SK-N-SH treated with all-trans-retinoic acid at 6 μM for 48 hours (cell line): ENCODE results near the gene AHI1.

ENCODE experiments used
- ESRRG ChIP-seq: fragments of 250-450 bp; sonication (Bioruptor Pico); IDR thresholded peaks from 2 replicates; pipeline ENCODE4 v1.6.1; 2021; ENCODE audit warnings: mild to moderate bottlenecking
- OSR1 ChIP-seq: fragments of 250-450 bp; sonication (Bioruptor Pico); IDR thresholded peaks from 2 replicates; pipeline ENCODE4 v1.8.0; 2022; ENCODE audit warnings: moderate library complexity, mild to moderate bottlenecking, inconsistent platforms
- PPARA ChIP-seq: fragments of 250-450 bp; sonication (Bioruptor Pico); IDR thresholded peaks from 2 replicates; pipeline ENCODE4 v1.5.0; 2020; ENCODE audit warnings: mild to moderate bottlenecking, borderline replicate concordance
- RARB ChIP-seq: fragments of 250-450 bp; sonication (Bioruptor Pico); IDR thresholded peaks from 2 replicates; pipeline ENCODE4 v1.8.0; 2021; ENCODE audit warnings: mild to moderate bottlenecking, moderate library complexity
- ZC3H10 ChIP-seq: fragments of 250-450 bp; sonication (Bioruptor Pico); IDR thresholded peaks from 2 replicates; pipeline ENCODE4 v1.5.1; 2021; ENCODE audit warnings: mild to moderate bottlenecking, moderate library complexity
- ZFP3 ChIP-seq: fragments of 250-450 bp; sonication (Bioruptor Pico); IDR thresholded peaks from 2 replicates; pipeline ENCODE4 v1.5.0; 2020; ENCODE audit warnings: mild to moderate bottlenecking, moderate library complexity
- ZFP30 ChIP-seq: fragments of 450-650 bp; formaldehyde crosslinking; IDR thresholded peaks from 2 replicates; pipeline ENCODE4 v1.5.0; 2022; ENCODE audit warnings: mild to moderate bottlenecking, moderate library complexity
- ZNF70 ChIP-seq: fragments of 450-650 bp; formaldehyde crosslinking; IDR thresholded peaks from 2 replicates; pipeline ENCODE4 v1.5.0; 2020; ENCODE audit warnings: mild to moderate bottlenecking, moderate library complexity
- TF ChIP-seq, protein P1 (sequence below): fragments of 250-450 bp; sonication (Bioruptor Pico); IDR thresholded peaks from 2 replicates; pipeline ENCODE4 v1.5.1; 2021; ENCODE audit warnings: mild to moderate bottlenecking, moderate library complexity
- TF ChIP-seq, protein P2 (sequence below): fragments of 250-450 bp; sonication (Bioruptor Pico); IDR thresholded peaks from 2 replicates; pipeline ENCODE4 v1.5.1; 2020; ENCODE audit warnings: low read depth, mild to moderate bottlenecking, moderate library complexity

DNA sequence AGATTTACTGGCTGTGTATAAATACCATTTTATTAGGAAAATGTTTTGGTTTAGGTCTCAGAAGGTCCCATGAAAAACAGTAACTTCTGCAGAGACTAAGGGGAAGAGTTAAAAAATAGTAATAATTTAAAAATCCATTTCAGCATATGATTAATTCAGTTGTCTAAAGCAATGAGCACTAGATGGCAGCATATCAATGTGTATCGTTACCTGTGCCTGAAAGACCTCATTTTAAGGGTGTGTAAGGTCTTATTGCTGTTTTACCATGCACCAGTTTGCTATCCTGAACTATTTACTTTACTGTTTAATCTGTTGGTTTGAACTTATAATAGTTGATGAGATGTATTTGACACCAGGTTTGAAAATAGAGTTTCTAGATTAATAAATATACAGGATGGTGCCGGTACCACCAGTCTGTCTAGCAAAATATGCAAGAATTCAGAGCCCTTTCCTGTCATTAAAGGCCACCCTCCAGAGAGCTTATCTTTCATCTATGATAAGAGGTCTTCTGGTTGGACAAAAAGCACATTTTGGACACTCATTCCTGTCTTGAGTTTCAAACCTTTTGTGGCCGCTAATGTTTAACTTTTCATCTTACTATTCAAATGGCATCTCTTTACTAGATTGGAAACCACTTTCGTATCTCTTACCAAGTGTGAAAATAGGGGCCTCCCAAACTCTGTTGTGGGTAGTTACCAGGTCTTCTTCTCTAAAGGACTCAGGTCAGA lies 8.9 kb upstream of the AHI1 start:
- TF ChIP-seq ZC3H10 (CRISPR knock-in tag) (no peak), ZNF70 (CRISPR knock-in tag) (no peak), OSR1 (CRISPR knock-in tag) (no peak), RARB (no peak), ZFP3 (CRISPR knock-in tag) (no peak), ZFP30 (CRISPR knock-in tag) (no peak), ESRRG (no peak), PPARA (CRISPR knock-in tag) (no peak)
- TF ChIP-seq, protein P1, sequence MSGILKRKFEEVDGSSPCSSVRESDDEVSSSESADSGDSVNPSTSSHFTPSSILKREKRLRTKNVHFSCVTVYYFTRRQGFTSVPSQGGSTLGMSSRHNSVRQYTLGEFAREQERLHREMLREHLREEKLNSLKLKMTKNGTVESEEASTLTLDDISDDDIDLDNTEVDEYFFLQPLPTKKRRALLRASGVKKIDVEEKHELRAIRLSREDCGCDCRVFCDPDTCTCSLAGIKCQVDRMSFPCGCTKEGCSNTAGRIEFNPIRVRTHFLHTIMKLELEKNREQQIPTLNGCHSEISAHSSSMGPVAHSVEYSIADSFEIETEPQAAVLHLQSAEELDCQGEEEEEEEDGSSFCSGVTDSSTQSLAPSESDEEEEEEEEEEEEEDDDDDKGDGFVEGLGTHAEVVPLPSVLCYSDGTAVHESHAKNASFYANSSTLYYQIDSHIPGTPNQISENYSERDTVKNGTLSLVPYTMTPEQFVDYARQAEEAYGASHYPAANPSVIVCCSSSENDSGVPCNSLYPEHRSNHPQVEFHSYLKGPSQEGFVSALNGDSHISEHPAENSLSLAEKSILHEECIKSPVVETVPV (CRISPR knock-in tag) = no peak
- TF ChIP-seq, protein P2, sequence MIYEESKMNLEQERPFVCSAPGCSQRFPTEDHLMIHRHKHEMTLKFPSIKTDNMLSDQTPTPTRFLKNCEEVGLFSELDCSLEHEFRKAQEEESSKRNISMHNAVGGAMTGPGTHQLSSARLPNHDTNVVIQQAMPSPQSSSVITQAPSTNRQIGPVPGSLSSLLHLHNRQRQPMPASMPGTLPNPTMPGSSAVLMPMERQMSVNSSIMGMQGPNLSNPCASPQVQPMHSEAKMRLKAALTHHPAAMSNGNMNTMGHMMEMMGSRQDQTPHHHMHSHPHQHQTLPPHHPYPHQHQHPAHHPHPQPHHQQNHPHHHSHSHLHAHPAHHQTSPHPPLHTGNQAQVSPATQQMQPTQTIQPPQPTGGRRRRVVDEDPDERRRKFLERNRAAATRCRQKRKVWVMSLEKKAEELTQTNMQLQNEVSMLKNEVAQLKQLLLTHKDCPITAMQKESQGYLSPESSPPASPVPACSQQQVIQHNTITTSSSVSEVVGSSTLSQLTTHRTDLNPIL = no peak
